Body of pancreas (tissue), 4 donors: ENCODE results near the gene SLC16A9.

ENCODE experiments used
- CTCF ChIP-seq, 7 experiments: fragments of 450-650 bp in 4 of 7; fragments of 200-600 bp in 3 of 7; sonication (generic) in 3 of 7; IDR thresholded peaks; one replicate each; pipeline ENCODE4 v1.5.1; 2016 to 2019; ENCODE audit warnings: antibody characterized with exemption in 7 of 7
- POLR2A ChIP-seq, 3 donors: fragments of 450-650 bp; IDR thresholded peaks; one replicate each; pipeline ENCODE4 v1.6.1; 2016; ENCODE audit warnings: antibody characterized with exemption in 3 of 3, mild to moderate bottlenecking in 2 of 3

GRCh38 chr10:59627366-59628018 lies 82.2 kb downstream of the SLC16A9 start:
- TF ChIP-seq CTCF (IDR thresholded peaks at IDR 0.05) (no peak), POLR2A (IDR thresholded peaks at IDR 0.05) (no peak)
